Psoas muscle (tissue), 8 donors: ENCODE results near the gene USP28. TPM values are rescaled to one million over a fixed set of nuclear protein-coding genes. Genes with fewer than 3 reads are reported as not detected.

Source experiments
- ATAC-seq, 4 donors: fragments of 200-7000 bp; cut with Tn5 transposase; one replicate each; pipeline ENCODE4 v1.9.1; 2020; ENCODE audit warnings: moderate library complexity in 3 of 4, mild to moderate bottlenecking in 2 of 4
- DNase-seq, 2 donors: peaks; one replicate each; pipeline ENCODE4 v3.0.0-alpha.2; 2020
- H3K27ac ChIP-seq: fragments of 200-600 bp; one replicate; pipeline ENCODE4 v1.8.0; 2022
- H3K27me3 ChIP-seq, 3 donors: fragments of 200-600 bp in 1 of 3; one replicate each; pipeline versions ENCODE4 v1.6.1 to v1.8.0; 2013 to 2022; ENCODE audit warnings: low read length in 2 of 3, mild to moderate bottlenecking in 2 of 3, moderate library complexity in 1 of 3; ENCODE audit not compliant: insufficient read depth in 3 of 3
- H3K36me3 ChIP-seq, 2 donors: fragments of 200-600 bp in 1 of 2; one replicate each; pipeline versions ENCODE4 v1.6.1 to v1.8.0; 2013 to 2022; ENCODE audit warnings: low read depth in 1 of 2, mild to moderate bottlenecking in 1 of 2, moderate library complexity in 1 of 2; ENCODE audit not compliant: insufficient read depth in 1 of 2
- H3K4me1 ChIP-seq: fragments of 200-600 bp; one replicate; pipeline ENCODE4 v1.8.0; 2022
- H3K4me3 ChIP-seq: fragments of 200-600 bp; one replicate; pipeline ENCODE4 v1.8.0; 2022; ENCODE audit warnings: mild to moderate bottlenecking
- H3K9me3 ChIP-seq: fragments of 200-600 bp; one replicate; pipeline ENCODE4 v1.8.0; 2022
- CTCF ChIP-seq: fragments of 200-600 bp; IDR thresholded peaks from one replicate; pipeline ENCODE4 v1.8.0; 2022; ENCODE audit warnings: antibody characterized with exemption
- WGBS, 3 donors: extraction: QIAGEN DNeasy Blood & Tissue Kit; methylation state at CpG; one replicate each; pipeline versions ENCODE4 v1.1.6 to v1.1.7; 2013; 5-methylcytosine and 5-hydroxymethylcytosine counted together
- intact Hi-C, 2 donors: fragments of 100-400 bp; cut with DNase I; formaldehyde crosslinking; loops; one replicate each; pipeline versions ENCODE4 v1.11.0 to v1.14.2; 2022
- polyA plus RNA-seq, 3 donors: library from polyadenylated mRNA; stranded (reverse); fragments of 200-250 nt; gene quantifications; one replicate each; pipeline ENCODE4 v1.2.3, GENCODE V29; 2013
- total RNA-seq, 4 donors: library from RNA; stranded (reverse); fragmentation: NEBNext Ultra II Directional in 2 of 4; extraction: Animal tissue kit (Norgen Biotek cat#: 25700) in 2 of 4; gene quantifications; one replicate each; pipeline versions ENCODE4 v1.2.1 to v1.2.4, GENCODE V29; 2021 to 2023
- donor health status: healthy with polysubstance abuse.
- donor health status: DM: no; HTN: no; CAD: no; lungs with moderate emphysema.
- donor health status: Bipolar disorder and iron deficiency.
- donor health status: healthy.
- donor health status: DM: yes; HTN: yes; CAD: no.
- donor health status: DM: no; HTN: no; CAD: no.
- donor health status: DM: no; HTN: no; CAD: no.
- donor health status: DM: yes; HTN: yes; CAD: no.

USP28 gene
- total and polyA plus RNA-seq, 7 donors, result 35.4 to 224 (median 112) TPM

DNA sequence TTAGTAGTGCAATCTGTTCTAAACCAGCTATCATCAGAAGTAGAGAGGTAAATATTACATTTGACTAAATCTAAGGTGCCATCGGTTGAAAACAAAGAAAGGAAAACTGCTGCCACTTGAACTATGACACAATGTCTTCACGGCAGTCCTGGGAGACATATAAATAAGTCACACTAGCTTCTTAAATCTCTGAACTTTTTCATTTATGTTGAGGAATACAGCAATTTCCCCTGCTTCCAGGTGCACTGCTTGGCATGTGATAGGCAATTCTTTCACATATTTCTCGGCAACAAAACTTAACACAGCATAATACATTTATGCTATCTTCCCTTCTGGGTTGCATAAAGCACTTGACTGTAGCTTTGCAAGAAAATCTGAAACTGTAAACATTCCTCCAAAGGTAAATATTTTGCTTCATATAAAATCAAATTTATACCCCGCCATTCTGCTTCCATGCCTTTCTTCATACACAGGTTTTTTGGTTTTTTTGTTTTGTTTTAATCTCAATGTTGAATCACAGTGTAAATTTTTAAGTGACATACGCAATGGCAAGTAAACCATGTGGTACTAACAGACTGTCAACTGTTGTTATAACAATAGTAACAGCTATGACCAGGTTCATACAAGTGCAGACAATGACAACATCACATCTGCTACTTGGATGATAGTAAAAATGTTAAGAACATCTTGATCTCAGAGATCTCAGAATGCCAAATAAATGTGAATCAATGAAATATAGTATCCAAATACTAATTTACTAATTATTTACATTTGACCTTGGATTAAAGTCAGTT, 18.2 kb downstream of the USP28 start:
- WGBS, 3 donors, result 72 to 76% (median 72%) methylated on average over 5 of the region's 5 CpGs
- H3K36me3 ChIP-seq, result peaks cover 0 to 20% of the 10 kb centered on the region in 2 donors
- no peaks in the 10 kb centered on the region for H3K27me3 ChIP-seq
- intact Hi-C loops, result no loop called here
- ATAC-seq (peak in 2 of 4 donors; percentile 41 to 44), DNase-seq (no peak)
- peak overlapping the region; percentile 73 for H3K27ac ChIP-seq
- H3K9me3 ChIP-seq, result no peaks in the 10 kb centered on the region
- no peak overlapping the region for H3K4me3 ChIP-seq
- TF ChIP-seq CTCF, result no peak
- peaks cover 37% of the 10 kb centered on the region for H3K4me1 ChIP-seq

DNA sequence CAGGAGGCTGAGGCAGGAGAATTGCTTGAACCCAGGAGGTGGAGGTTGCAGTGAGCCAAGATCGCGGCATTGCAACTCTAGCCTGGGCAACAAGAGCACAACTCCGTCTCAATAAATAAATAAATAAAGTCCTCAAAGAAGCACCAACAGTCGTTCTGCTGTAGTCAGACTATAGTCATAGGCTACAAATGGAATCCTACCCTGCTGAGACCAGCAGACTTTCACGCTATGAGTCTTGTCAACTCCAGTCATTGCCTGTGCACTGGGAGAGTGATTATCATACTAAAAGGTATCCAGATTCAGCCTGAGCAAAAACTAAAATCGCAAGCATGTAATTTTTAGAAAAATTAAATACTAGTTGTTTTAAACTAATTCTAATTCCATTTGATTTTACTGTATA, 19.6 kb downstream of the USP28 start:
- Histone ChIP-seq H3K27me3 (no peaks in the 10 kb centered on the region), H3K27ac (peak overlapping the region; percentile 73), H3K4me1 (peaks cover 31% of the 10 kb centered on the region), H3K9me3 (no peaks in the 10 kb centered on the region), H3K4me3 (no peak overlapping the region), H3K36me3 (peaks cover 0 to 34% of the 10 kb centered on the region in 2 donors)
- ATAC-seq (peak; percentile 74 to 85 (median 76)), DNase-seq (no peak)
- TF ChIP-seq CTCF, result no peak
- 73 to 93% (median 83%) methylated on average over 6 of the region's 6 CpGs for WGBS, 3 donors
- intact Hi-C loops, result no loop called here

DNA sequence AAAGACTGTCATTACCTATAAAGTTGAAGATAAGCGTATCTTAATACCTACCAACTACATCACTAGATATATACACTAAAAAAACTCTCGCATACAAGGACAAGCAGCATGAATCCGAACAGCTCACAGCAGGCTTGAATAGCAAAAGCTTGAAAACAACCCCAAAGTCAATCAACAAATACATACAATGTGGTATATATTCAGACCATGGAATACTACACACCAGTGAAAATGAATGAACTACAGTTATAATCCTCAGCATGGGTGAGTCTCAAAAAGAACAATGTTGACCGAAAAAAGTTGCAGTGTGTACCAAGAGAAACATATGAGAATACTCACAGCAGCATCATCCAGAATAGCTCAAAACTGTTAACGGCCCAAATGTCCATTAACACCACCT, 25.2 kb downstream of the USP28 start:
- peaks cover 0 to 60% of the 10 kb centered on the region in 2 donors for H3K36me3 ChIP-seq
- WGBS, 3 donors, result 96 to 97% (median 96%) methylated on average over 5 of the region's 5 CpGs

DNA sequence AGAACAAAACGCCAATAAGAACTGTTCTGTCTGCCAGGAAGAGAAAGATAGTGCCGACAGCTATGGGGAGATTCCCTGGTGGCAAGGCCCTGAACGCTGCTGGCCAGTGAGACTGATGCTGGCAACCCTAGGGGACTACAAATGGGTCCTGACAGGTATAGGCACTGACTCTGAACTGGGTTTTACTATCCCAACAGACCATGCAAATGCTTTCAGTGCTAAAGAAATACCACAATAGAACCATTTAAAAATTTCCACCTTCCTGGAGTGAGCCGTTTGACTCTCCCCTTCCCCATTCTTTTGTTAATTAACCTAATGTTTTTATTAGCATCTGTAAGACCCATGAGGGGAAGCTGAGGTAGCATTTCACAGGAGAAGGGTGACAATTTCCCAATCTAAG, 25.7 kb downstream of the USP28 start:
- TF ChIP-seq CTCF, result no peak
- no peaks in the 10 kb centered on the region for H3K27me3 ChIP-seq
- ATAC-seq (no peak), DNase-seq (no peak)
- intact Hi-C loops, result no loop called here
- H3K4me1 ChIP-seq, result peaks cover 29% of the 10 kb centered on the region
- 41 to 54% (median 51%) methylated on average over 4 of the region's 4 CpGs for WGBS, 3 donors
- no peaks in the 10 kb centered on the region for H3K9me3 ChIP-seq
- no peak overlapping the region for H3K4me3 ChIP-seq
- peaks cover 0 to 60% of the 10 kb centered on the region in 2 donors for H3K36me3 ChIP-seq
- H3K27ac ChIP-seq, result no peak overlapping the region

More for the DNA sequence above, 25.2 kb downstream of the USP28 start:
- DNase-seq (no peak), ATAC-seq (no peak)
- no peaks in the 10 kb centered on the region for H3K27me3 ChIP-seq
- H3K4me1 ChIP-seq, result peaks cover 34% of the 10 kb centered on the region
- H3K9me3 ChIP-seq, result no peaks in the 10 kb centered on the region
- no peak overlapping the region for H3K4me3 ChIP-seq
- no peak for TF ChIP-seq CTCF
- no peak overlapping the region for H3K27ac ChIP-seq
- intact Hi-C loops, result no loop called here
